Pancreas (tissue), 10 donors: ENCODE results near the gene HOXA4. TPM values are rescaled to one million over a fixed set of nuclear protein-coding genes. Genes with fewer than 3 reads are reported as not detected.

Experiments
- ATAC-seq, 4 donors: fragments of 200-7000 bp; cut with Tn5 transposase; one replicate each; pipeline versions ENCODE4 v1.8.0 to v1.9.1; 2020; ENCODE audit warnings: mild to moderate bottlenecking in 4 of 4, moderate library complexity in 4 of 4
- DNase-seq, 6 donors: peaks; one replicate each; pipeline ENCODE4 v3.0.0-alpha.2; 2020
- FAIRE-seq: peaks from 2 replicates; lab custom pipeline; 2012; peaks lifted over from hg19 to GRCh38; lab: Jason Lieb, UNC
- H3K27ac ChIP-seq, 4 donors: fragments of 200-600 bp; sonication (generic); 1 replicate in 3 of 4; 2 replicates in 1 of 4; pipeline versions ENCODE4 v1.5.0 to v1.8.0; 2020
- H3K27me3 ChIP-seq, 4 donors: fragments of 200-600 bp; one replicate each; pipeline ENCODE4 v1.8.0; 2021
- H3K36me3 ChIP-seq, 3 donors: fragments of 200-600 bp; sonication (generic) in 1 of 3; one replicate each; pipeline versions ENCODE4 v1.5.0 to v1.8.0; 2020 to 2021
- H3K4me1 ChIP-seq, 3 donors: fragments of 200-600 bp; one replicate each; pipeline ENCODE4 v1.8.0; 2021
- H3K4me3 ChIP-seq, 4 donors: fragments of 200-600 bp; sonication (generic) in 2 of 4; one replicate each; pipeline versions ENCODE4 v1.5.0 to v1.8.0; 2020 to 2021
- H3K9me3 ChIP-seq, 4 donors: fragments of 200-600 bp; one replicate each; pipeline ENCODE4 v1.8.0; 2021
- WGBS, 2 donors: extraction: QIAGEN DNeasy Blood & Tissue Kit; methylation state at CpG; one replicate each; pipeline ENCODE4 v1.1.7; 2013; 5-methylcytosine and 5-hydroxymethylcytosine counted together
- intact Hi-C, 3 donors: fragments of 100-400 bp; cut with DNase I; formaldehyde crosslinking; loops; one replicate each; pipeline versions ENCODE4 v1.11.1 to v1.14.2; 2022
- polyA plus RNA-seq, 2 donors: library from polyadenylated mRNA; stranded (reverse); fragments of 200-250 nt; gene quantifications; one replicate each; pipeline ENCODE4 v1.2.3, GENCODE V29; 2013
- total RNA-seq, 6 donors: library from RNA; stranded (reverse); fragmentation: NEBNext Ultra II Directional in 4 of 6; extraction: Animal tissue kit (Norgen Biotek cat#: 25700) in 4 of 6; gene quantifications; one replicate each; pipeline versions ENCODE4 v1.2.1 to v1.2.4, GENCODE V29; 2021 to 2023
- TF ChIP-seq, protein P1 (sequence below), 4 donors: fragments of 200-600 bp; sonication (generic) in 3 of 4; IDR thresholded peaks; one replicate each; pipeline versions ENCODE4 v1.5.0 to v1.8.0; 2021; ENCODE audit warnings: antibody characterized with exemption in 4 of 4
- donor health status: healthy with polysubstance abuse.
- donor health status: DM: no; HTN: no; CAD: no; lungs with moderate emphysema.
- donor health status: DM: no; HTN: no; CAD: no.
- donor health status: control.
- donor health status: control.
- donor health status: Bipolar disorder and iron deficiency.
- donor health status: DM: yes; HTN: yes; CAD: no.
- donor health status: DM: no; HTN: no; CAD: no.
- donor health status: DM: no; HTN: no; CAD: no.
- donor health status: DM: yes; HTN: yes; CAD: no.

The HOXA4 gene
- total and polyA plus RNA-seq, 8 donors = 0.19 to 2.4 (median 0.58) TPM

GRCh38 chr7:27091941-27092818, 38.4 kb downstream of the HOXA4 start:
- FAIRE-seq (no peak), ATAC-seq (no peak), DNase-seq (no peak)
- WGBS, 2 donors = 36 to 42% methylated on average over 9 of the region's 9 CpGs
- no peak overlapping the region for H3K27ac ChIP-seq
- H3K36me3 ChIP-seq = no peaks in the 10 kb centered on the region
- H3K27me3 ChIP-seq = peaks cover 0 to 65% (median 12%) of the 10 kb centered on the region in 4 donors
- H3K4me1 ChIP-seq = no peaks in the 10 kb centered on the region
- intact Hi-C loops = no loop called here
- no peak overlapping the region for H3K4me3 ChIP-seq
- TF ChIP-seq, protein P1, sequence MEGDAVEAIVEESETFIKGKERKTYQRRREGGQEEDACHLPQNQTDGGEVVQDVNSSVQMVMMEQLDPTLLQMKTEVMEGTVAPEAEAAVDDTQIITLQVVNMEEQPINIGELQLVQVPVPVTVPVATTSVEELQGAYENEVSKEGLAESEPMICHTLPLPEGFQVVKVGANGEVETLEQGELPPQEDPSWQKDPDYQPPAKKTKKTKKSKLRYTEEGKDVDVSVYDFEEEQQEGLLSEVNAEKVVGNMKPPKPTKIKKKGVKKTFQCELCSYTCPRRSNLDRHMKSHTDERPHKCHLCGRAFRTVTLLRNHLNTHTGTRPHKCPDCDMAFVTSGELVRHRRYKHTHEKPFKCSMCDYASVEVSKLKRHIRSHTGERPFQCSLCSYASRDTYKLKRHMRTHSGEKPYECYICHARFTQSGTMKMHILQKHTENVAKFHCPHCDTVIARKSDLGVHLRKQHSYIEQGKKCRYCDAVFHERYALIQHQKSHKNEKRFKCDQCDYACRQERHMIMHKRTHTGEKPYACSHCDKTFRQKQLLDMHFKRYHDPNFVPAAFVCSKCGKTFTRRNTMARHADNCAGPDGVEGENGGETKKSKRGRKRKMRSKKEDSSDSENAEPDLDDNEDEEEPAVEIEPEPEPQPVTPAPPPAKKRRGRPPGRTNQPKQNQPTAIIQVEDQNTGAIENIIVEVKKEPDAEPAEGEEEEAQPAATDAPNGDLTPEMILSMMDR (IDR thresholded peaks at IDR 0.05) = no peak
- no peaks in the 10 kb centered on the region for H3K9me3 ChIP-seq

DNA sequence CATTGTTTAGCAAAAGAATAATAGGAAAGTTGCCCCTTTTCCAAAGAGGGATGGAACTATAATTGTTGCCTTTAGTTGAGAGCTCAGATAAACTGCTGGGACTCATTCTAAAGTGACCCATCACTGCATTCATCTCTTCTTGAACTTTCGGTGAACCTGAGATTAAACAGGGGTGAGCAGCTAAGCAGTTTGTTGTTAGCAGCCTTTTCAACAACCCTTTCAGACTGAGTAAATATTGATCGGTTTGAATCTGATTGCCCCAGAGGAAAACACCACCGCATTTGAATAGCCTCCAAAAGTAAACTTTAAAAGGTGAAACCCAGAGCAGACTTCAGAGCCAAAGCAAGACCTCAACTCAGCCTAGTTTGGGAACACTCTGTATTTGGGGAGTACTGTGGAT, 39.5 kb downstream of the HOXA4 start:
- Histone ChIP-seq H3K27ac (no peak overlapping the region), H3K4me3 (no peak overlapping the region), H3K36me3 (no peaks in the 10 kb centered on the region), H3K27me3 (peaks cover 0 to 65% (median 10%) of the 10 kb centered on the region in 4 donors), H3K4me1 (no peaks in the 10 kb centered on the region), H3K9me3 (no peaks in the 10 kb centered on the region)
- no peak for DNase-seq
- no peak for ATAC-seq
- no peak for FAIRE-seq
- 6 to 14% methylated on average over 3 of the region's 3 CpGs for WGBS, 2 donors
- intact Hi-C loops = no loop called here
- TF ChIP-seq, protein P1 (IDR thresholded peaks at IDR 0.05) = no peak

- Histone ChIP-seq H3K27ac (no peak overlapping the region), H3K27me3 (peaks cover 0 to 53% (median 6%) of the 10 kb centered on the region in 4 donors), H3K36me3 (no peaks in the 10 kb centered on the region), H3K9me3 (no peaks in the 10 kb centered on the region), H3K4me3 (no peak overlapping the region), H3K4me1 (no peaks in the 10 kb centered on the region)
- TF ChIP-seq, protein P1 (IDR thresholded peaks at IDR 0.05) = no peak
- peak in 1 of 6 donors; percentile 36 for DNase-seq
- intact Hi-C loops = no loop called here
- FAIRE-seq = no peak
- WGBS, 2 donors = 17 to 19% methylated on average over 56 to 68 of the region's 68 CpGs
- ATAC-seq = no peak
These were observed 42.3 kb downstream of the HOXA4 start for GRCh38 chr7:27088002-27088922.

GRCh38 chr7:27083646-27084045, 46.9 kb downstream of the HOXA4 start:
- no peak for ATAC-seq
- no peak for DNase-seq
- intact Hi-C loops = no loop called here

More at GRCh38 chr7:27083646-27084045, 46.9 kb downstream of the HOXA4 start:
- TF ChIP-seq, protein P1 (IDR thresholded peaks at IDR 0.05) = no peak
- Histone ChIP-seq H3K27ac (no peak overlapping the region), H3K4me3 (no peak overlapping the region), H3K36me3 (no peaks in the 10 kb centered on the region), H3K27me3 (peaks cover 0 to 21% (median 6%) of the 10 kb centered on the region in 4 donors), H3K9me3 (no peaks in the 10 kb centered on the region), H3K4me1 (no peaks in the 10 kb centered on the region)
- FAIRE-seq = no peak
- 75 to 81% methylated on average over 2 of the region's 2 CpGs for WGBS, 2 donors
